Activated naive CD4-positive, alpha-beta T cell (primary cell): ENCODE measurements around the gene COG6.

Source experiments
- DNase-seq, 4 experiments: peaks; one replicate each; lab custom pipeline; 2025; lab: John Stamatoyannopoulos, UW

The COG6 gene

GRCh38 chr13:39655569-39656324 is at the start of gene COG6:
TSS of gene COG6 (plus strand) at chr13:39655662. CDS start at chr13:39655727, 65 bp downstream.
- peak; percentile 92 to 96 (median 94) for DNase-seq

GRCh38 chr13:39605677-39606320 is 49.7 kb upstream of the COG6 start:
- DNase-seq: no peak

GRCh38 chr13:39607876-39608275 is 47.6 kb upstream of the COG6 start:
- DNase-seq: no peak

GRCh38 chr13:39612023-39612637 is 43.3 kb upstream of the COG6 start:
- DNase-seq: peak in 3 of 4 experiments; percentile 3 to 39 (median 22)

- DNase-seq: no peak
These were observed 39.3 kb upstream of the COG6 start for GRCh38 chr13:39616087-39616694.

GRCh38 chr13:39618561-39618960 is 36.9 kb upstream of the COG6 start:
- DNase-seq: no peak

- no peak for DNase-seq
These were observed 32.0 kb upstream of the COG6 start for GRCh38 chr13:39623466-39623865.

- no peak for DNase-seq
These were observed 24.2 kb upstream of the COG6 start for GRCh38 chr13:39631307-39631706.

GRCh38 chr13:39632994-39633393 is 22.5 kb upstream of the COG6 start:
- DNase-seq: no peak

GRCh38 chr13:39635564-39635963 is 19.9 kb upstream of the COG6 start:
- DNase-seq: no peak

- no peak for DNase-seq
These were observed 17.6 kb upstream of the COG6 start for GRCh38 chr13:39637890-39638289.

GRCh38 chr13:39641645-39642044 is 13.8 kb upstream of the COG6 start:
- no peak for DNase-seq

- no peak for DNase-seq
These were observed 9.3 kb upstream of the COG6 start for GRCh38 chr13:39646122-39646521.

- DNase-seq: no peak
These were observed 357 bp upstream of the COG6 start for GRCh38 chr13:39655041-39655568.

GRCh38 chr13:39656325-39656677 is 839 bp downstream of the COG6 start:
- DNase-seq: no peak

- no peak for DNase-seq
These were observed 8.0 kb downstream of the COG6 start for GRCh38 chr13:39663508-39663907.

- no peak for DNase-seq
These were observed 8.5 kb downstream of the COG6 start for GRCh38 chr13:39663958-39664357.

- DNase-seq: no peak
These were observed 10.3 kb downstream of the COG6 start for GRCh38 chr13:39665763-39666162.

GRCh38 chr13:39670445-39670844 is 15.0 kb downstream of the COG6 start:
- DNase-seq: no peak

GRCh38 chr13:39672378-39673132 is 17.1 kb downstream of the COG6 start:
- DNase-seq: no peak

GRCh38 chr13:39675904-39676303 is 20.4 kb downstream of the COG6 start:
- DNase-seq: no peak
